HL-60 (cell line): Measurements from ENCODE around the gene DYNC1H1.

ENCODE experiments used
- DNase-seq, 2 experiments: peaks; one replicate each; pipeline ENCODE4 v3.0.0-alpha.2; 2010 to 2020; ENCODE audit warnings: low read depth in 1 of 2, low spot score in 1 of 2
- H3K27ac ChIP-seq: fragments of 250-450 bp; sonication (Bioruptor Pico); replicated peaks from 2 replicates; pipeline ENCODE4 v1.5.1; 2020; ENCODE audit warnings: mild to moderate bottlenecking, moderate library complexity
- H3K27me3 ChIP-seq: fragments of 250-450 bp; sonication (Bioruptor Pico); 2 replicates; pipeline ENCODE4 v1.5.1; 2021; ENCODE audit warnings: mild to moderate bottlenecking, moderate library complexity; ENCODE audit not compliant: insufficient read depth, poor library complexity, severe bottlenecking
- H3K4me3 ChIP-seq: replicated peaks from 2 replicates; pipeline ENCODE4 v1.5.1; 2011; ENCODE audit warnings: mild to moderate bottlenecking, control low read depth, low read length; ENCODE audit not compliant: insufficient read depth
- CTCF ChIP-seq: IDR thresholded peaks from one replicate; pipeline ENCODE4 v1.5.1; 2011; ENCODE audit warnings: low read length, control low read depth, inconsistent platforms; ENCODE audit not compliant: insufficient read depth
- GABPA ChIP-seq: IDR thresholded peaks from 2 replicates; pipeline ENCODE4 v1.6.1; 2012; ENCODE audit warnings: low read depth
- POLR2AphosphoS5 ChIP-seq: IDR thresholded peaks from 2 replicates; pipeline ENCODE4 v1.6.1; 2012; ENCODE audit warnings: low read depth
- REST ChIP-seq: IDR thresholded peaks from 2 replicates; pipeline ENCODE4 v1.6.1; 2012; ENCODE audit warnings: low read depth; ENCODE audit not compliant: insufficient replicate concordance
- SPI1 ChIP-seq: IDR thresholded peaks from 2 replicates; pipeline ENCODE4 v1.6.1; 2012; ENCODE audit warnings: low read depth, mild to moderate bottlenecking, borderline replicate concordance

The DYNC1H1 gene

DNA sequence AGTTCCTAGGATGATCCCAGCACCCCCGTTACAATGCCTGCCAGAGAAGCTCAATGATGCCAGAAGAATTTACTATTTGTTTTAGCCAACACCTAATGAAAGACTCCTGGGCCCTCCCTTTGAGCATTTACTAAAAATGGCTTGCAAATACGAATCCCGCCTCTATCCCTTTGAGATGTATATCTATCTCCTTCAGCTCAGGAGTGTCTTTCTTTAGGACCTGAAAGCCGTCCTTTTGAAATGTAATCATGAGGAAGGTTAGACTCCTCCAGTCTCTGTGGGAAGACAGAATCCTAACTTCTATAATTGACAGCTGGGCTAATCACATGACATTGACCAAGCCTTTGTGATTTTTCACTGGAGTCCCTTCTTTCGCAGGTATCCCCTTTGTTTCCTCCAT, 19.2 kb upstream of the DYNC1H1 start:
- no peak overlapping the region for H3K4me3 ChIP-seq
- no peak overlapping the region for H3K27ac ChIP-seq
- no peaks in the 10 kb centered on the region for H3K27me3 ChIP-seq
- TF ChIP-seq CTCF (no peak), SPI1 (no peak), GABPA (no peak), REST (no peak), POLR2AphosphoS5 (no peak)
- no peak for DNase-seq

- Histone ChIP-seq H3K4me3 (peak overlapping the region; percentile 65), H3K27me3 (no peaks in the 10 kb centered on the region), H3K27ac (peak overlapping the region; percentile 95)
- TF ChIP-seq CTCF (no peak), SPI1 (no peak), REST (no peak), GABPA (no peak), POLR2AphosphoS5 (no peak)
- DNase-seq, result no peak
Observed at GRCh38 chr14:101947577-101947903, 16.8 kb upstream of the DYNC1H1 start.

DNA sequence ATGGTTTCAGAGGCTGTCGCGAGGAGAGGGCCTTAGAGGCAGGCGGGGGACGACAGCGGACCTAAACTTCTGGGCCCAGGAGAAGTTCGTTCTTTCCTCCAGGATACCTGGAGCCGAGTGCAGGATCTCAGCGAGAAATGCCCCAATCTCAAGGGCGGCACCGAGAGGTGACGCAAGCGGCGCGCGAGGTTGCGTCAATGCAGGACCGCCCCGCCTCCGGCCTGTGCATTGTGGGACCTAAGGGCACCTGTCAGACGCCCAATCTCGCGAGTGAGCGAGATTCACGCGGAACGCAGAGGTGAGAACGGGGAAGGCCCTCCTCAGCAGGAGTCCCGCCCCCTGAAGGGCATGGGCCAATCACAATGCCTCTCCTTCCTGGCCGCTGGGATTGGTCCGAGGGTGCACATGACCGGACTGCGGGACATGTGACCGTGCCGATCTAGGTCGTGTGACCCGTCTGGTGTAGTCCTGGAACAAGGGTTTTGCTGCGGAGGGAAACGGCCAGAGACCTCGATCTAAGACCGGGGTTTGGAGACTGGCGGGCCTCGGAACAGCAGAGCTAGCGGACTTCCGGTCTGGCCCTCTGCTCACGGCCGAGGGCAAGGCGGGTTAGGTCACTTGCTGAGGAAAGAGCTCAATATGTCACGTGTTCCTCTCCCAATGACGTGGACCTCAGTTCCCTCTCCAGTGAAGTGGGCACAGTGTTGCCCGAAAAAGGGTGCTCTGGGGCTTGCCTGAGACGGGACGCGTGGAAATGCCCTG, 16.3 kb upstream of the DYNC1H1 start:
- peak; percentile 100 for DNase-seq

More for the DNA sequence above, 16.3 kb upstream of the DYNC1H1 start:
- peak; percentile 40 for TF ChIP-seq REST
- no peak; the same call in 1 of the 2 replicates for TF ChIP-seq SPI1
- peak; percentile 80 for TF ChIP-seq POLR2AphosphoS5
- H3K27ac ChIP-seq, result peak overlapping the region; percentile 95
- H3K27me3 ChIP-seq, result no peaks in the 10 kb centered on the region
- peak overlapping the region; percentile 69 for H3K4me3 ChIP-seq
